ENCODE measurements around the gene RNF217. TPM values are rescaled to one million over a fixed set of nuclear protein-coding genes. Genes with fewer than 3 reads are reported as not detected.
A peak's percentile ranks its signal among the peaks of the same experiment; 100 is the strongest.

RNF217 gene
- total RNA-seq, 1 donor from 2014 or later, result 8.7 TPM

GRCh38 chr6:125101631-125102030 lies 139.4 kb downstream of the RNF217 start:
- no peak overlapping the region for H3K27ac Mint-ChIP-seq (ENCODE audit: unreplicated experiment)

GRCh38 chr6:125102411-125102810 lies 140.2 kb downstream of the RNF217 start:
- Mint-ChIP-seq H3K4me3 (no peak overlapping the region), H3K4me1 (peaks cover 31% of the 10 kb centered on the region), H3K36me3 (ENCODE audit: low read depth) (no peaks in the 10 kb centered on the region), H3K9me3 (no peaks in the 10 kb centered on the region), H3K27ac (ENCODE audit: unreplicated experiment) (no peak overlapping the region), H3K27me3 (ENCODE audit: low read depth) (peaks cover 4% of the 10 kb centered on the region)
- TF ChIP-seq CTCF (conservative IDR thresholded peaks at IDR 0.05), result no peak
- DNase-seq (ENCODE audit: low read depth, low spot score), result no peak

More at GRCh38 chr6:125101631-125102030, 139.4 kb downstream of the RNF217 start:
- H3K27me3 Mint-ChIP-seq (ENCODE audit: low read depth), result peaks cover 4% of the 10 kb centered on the region
- no peak overlapping the region for H3K4me3 Mint-ChIP-seq
- no peaks in the 10 kb centered on the region for H3K36me3 Mint-ChIP-seq (ENCODE audit: low read depth)
- DNase-seq (ENCODE audit: low read depth, low spot score), result no peak
- no peaks in the 10 kb centered on the region for H3K9me3 Mint-ChIP-seq
- no peak for TF ChIP-seq CTCF (conservative IDR thresholded peaks at IDR 0.05)
- H3K4me1 Mint-ChIP-seq, result peaks cover 35% of the 10 kb centered on the region

GRCh38 chr6:125102891-125103290 lies 140.7 kb downstream of the RNF217 start:
- Mint-ChIP-seq H3K27ac (ENCODE audit: unreplicated experiment) (no peak overlapping the region), H3K4me3 (no peak overlapping the region), H3K27me3 (ENCODE audit: low read depth) (peaks cover 4% of the 10 kb centered on the region), H3K9me3 (no peaks in the 10 kb centered on the region), H3K36me3 (ENCODE audit: low read depth) (no peaks in the 10 kb centered on the region), H3K4me1 (peaks cover 31% of the 10 kb centered on the region)
- DNase-seq (ENCODE audit: low read depth, low spot score), result no peak
- TF ChIP-seq CTCF (conservative IDR thresholded peaks at IDR 0.05), result no peak

GRCh38 chr6:125104425-125104824 lies 142.2 kb downstream of the RNF217 start:
- Mint-ChIP-seq H3K9me3 (peaks cover 3% of the 10 kb centered on the region), H3K27me3 (ENCODE audit: low read depth) (peaks cover 4% of the 10 kb centered on the region), H3K4me1 (peaks cover 27% of the 10 kb centered on the region), H3K27ac (ENCODE audit: unreplicated experiment) (peak overlapping the region; percentile 6), H3K36me3 (ENCODE audit: low read depth) (peaks cover 3% of the 10 kb centered on the region), H3K4me3 (no peak overlapping the region)
- TF ChIP-seq CTCF (conservative IDR thresholded peaks at IDR 0.05), result no peak
- DNase-seq (ENCODE audit: low read depth, low spot score), result no peak

GRCh38 chr6:125107048-125107447 lies 144.8 kb downstream of the RNF217 start:
- peaks cover 20% of the 10 kb centered on the region for H3K9me3 Mint-ChIP-seq

More at GRCh38 chr6:125107048-125107447, 144.8 kb downstream of the RNF217 start:
- no peak overlapping the region for H3K4me3 Mint-ChIP-seq
- TF ChIP-seq CTCF (conservative IDR thresholded peaks at IDR 0.05), result no peak
- peaks cover 17% of the 10 kb centered on the region for H3K36me3 Mint-ChIP-seq (ENCODE audit: low read depth)
- DNase-seq (ENCODE audit: low read depth, low spot score), result no peak
- peaks cover 19% of the 10 kb centered on the region for H3K4me1 Mint-ChIP-seq
- no peaks in the 10 kb centered on the region for H3K27me3 Mint-ChIP-seq (ENCODE audit: low read depth)
- no peak overlapping the region for H3K27ac Mint-ChIP-seq (ENCODE audit: unreplicated experiment)
